Body of pancreas (tissue), 4 donors: ENCODE data around the gene SLC24A3.

Source experiments
- POLR2A ChIP-seq, 3 donors: fragments of 450-650 bp; IDR thresholded peaks; one replicate each; pipeline ENCODE4 v1.6.1; 2016; ENCODE audit warnings: antibody characterized with exemption in 3 of 3, mild to moderate bottlenecking in 2 of 3
- TF ChIP-seq, protein P1 (sequence below), 7 experiments: fragments of 450-650 bp in 4 of 7; fragments of 200-600 bp in 3 of 7; sonication (generic) in 3 of 7; IDR thresholded peaks; one replicate each; pipeline ENCODE4 v1.5.1; 2016 to 2019; ENCODE audit warnings: antibody characterized with exemption in 7 of 7

DNA sequence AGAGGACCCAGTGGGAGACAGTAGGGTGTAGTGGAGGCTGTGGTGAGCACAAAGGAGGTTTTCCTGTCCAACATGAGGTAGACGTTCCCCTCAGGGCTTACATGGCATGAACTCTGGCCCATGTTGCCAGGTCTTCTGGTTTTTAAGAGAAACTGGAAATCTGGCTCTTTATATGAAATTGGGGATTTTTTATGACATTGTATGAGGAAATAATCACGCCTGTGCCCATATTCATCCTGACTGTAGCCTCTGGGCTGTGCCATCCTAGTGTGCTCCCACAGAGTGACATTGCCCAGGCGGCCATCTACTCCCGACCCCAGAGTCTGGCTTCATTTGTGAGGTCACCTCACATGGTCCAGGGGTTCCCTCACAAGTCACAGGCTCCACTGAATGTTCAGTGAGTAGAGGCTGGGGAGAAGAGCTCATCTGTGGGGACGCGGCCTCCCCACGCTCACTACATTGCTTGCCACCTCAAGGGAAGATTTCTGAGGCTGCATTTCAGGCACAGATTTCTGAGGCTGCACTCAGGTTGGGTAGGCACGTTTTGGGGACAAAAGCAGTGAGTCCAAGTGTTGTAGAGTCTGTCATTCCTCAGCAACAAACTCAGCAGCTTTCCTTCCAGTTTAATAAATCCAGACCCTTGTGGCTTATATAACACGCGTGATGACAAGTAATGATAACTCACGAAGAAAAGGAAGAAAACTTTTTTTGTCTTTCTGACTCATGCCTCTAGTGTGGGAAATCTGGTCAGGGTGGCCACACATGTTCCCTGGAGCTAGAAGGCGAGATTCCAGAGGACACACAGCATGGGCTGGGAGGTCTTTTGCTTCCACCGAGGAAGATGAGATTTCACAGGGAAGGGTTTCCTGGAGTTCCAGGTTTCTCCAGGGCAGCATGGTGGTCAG is 41.7 kb downstream of the SLC24A3 start:
- TF ChIP-seq, protein P1, sequence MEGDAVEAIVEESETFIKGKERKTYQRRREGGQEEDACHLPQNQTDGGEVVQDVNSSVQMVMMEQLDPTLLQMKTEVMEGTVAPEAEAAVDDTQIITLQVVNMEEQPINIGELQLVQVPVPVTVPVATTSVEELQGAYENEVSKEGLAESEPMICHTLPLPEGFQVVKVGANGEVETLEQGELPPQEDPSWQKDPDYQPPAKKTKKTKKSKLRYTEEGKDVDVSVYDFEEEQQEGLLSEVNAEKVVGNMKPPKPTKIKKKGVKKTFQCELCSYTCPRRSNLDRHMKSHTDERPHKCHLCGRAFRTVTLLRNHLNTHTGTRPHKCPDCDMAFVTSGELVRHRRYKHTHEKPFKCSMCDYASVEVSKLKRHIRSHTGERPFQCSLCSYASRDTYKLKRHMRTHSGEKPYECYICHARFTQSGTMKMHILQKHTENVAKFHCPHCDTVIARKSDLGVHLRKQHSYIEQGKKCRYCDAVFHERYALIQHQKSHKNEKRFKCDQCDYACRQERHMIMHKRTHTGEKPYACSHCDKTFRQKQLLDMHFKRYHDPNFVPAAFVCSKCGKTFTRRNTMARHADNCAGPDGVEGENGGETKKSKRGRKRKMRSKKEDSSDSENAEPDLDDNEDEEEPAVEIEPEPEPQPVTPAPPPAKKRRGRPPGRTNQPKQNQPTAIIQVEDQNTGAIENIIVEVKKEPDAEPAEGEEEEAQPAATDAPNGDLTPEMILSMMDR (IDR thresholded peaks at IDR 0.05), result no peak
- TF ChIP-seq POLR2A (IDR thresholded peaks at IDR 0.05), result no peak
